Fibroblast of skin of left quadriceps (primary cell): Measurements from ENCODE around the gene DAZAP2.

Source experiments
- DNase-seq, 2 experiments: peaks; one replicate each; pipeline ENCODE4 v3.0.0-alpha.2; 2013; ENCODE audit warnings: low read depth in 2 of 2

Gene DAZAP2

DNA sequence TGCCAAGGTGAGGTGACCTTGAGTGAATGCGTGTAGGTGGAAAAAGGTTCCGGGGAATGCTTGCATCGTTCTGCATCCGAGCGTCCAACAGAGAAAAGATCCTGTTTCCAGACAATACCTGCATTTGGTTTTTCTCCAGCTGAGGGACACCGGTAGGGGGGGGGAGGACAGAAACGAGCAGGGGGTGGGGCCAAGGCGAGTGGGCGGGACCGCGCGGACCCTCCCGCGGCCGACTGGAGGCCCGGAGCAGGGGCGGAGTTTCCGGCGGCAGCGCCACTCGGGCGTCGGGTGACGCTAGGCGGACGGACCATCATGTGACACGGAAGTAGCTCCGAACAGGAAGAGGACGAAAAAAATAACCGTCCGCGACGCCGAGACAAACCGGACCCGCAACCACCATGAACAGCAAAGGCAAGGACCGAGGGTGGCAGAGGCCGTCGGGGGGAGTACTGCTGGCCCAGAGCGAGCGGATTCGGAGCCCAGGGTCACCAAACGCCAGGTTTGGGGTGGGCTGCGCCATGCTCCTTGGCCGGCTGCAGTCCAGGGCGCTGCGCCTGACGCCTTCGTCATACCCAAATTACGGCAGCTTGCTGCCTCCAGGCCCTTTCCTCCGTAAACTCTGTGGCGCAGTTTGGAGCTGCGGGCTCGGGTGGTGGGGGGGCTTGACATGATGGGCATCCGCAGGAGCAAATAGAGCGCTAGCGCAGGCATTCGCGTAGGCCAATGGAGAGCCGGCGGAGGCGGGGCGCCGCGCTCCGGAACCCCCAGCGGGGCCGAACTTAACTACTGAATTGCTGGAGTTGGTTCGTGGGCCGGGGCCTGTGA is at the start of gene DAZAP2:
TSS of gene DAZAP2 (plus strand) at position 317 of the 825 bp plus-strand sequence. CDS start at position 399, 82 bp downstream.
- DNase-seq, result peak; percentile 88

DNA sequence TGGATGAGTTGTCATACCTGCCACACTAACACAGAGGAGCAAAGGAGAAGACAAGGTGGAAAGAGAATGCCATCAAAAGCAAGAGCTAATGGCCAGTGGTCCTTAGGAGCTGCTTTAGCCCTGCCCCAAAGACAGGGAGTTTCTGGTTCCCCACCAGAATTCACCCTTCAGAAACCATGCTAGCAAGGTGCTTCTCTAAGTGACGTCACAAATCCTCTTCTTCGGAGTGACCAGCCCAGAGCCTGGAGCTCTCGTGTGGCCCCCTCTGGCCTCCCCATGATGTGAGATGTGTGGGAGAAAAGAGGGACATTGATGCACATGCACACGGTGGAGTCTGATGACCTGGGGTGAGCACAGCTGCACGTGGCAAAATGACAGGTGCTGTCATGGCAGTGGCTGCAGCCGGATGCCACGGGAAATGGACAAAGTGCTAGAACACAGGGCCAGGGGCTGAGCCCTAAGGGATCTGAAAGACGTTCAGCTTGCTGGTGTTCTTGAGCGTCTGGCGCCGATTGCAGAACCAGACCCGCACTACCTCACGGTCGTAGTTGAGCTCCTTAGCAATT is 48.8 kb upstream of the DAZAP2 start:
- no peak for DNase-seq

GRCh38 chr12:51190820-51191219 is 47.8 kb upstream of the DAZAP2 start:
- no peak for DNase-seq

DNA sequence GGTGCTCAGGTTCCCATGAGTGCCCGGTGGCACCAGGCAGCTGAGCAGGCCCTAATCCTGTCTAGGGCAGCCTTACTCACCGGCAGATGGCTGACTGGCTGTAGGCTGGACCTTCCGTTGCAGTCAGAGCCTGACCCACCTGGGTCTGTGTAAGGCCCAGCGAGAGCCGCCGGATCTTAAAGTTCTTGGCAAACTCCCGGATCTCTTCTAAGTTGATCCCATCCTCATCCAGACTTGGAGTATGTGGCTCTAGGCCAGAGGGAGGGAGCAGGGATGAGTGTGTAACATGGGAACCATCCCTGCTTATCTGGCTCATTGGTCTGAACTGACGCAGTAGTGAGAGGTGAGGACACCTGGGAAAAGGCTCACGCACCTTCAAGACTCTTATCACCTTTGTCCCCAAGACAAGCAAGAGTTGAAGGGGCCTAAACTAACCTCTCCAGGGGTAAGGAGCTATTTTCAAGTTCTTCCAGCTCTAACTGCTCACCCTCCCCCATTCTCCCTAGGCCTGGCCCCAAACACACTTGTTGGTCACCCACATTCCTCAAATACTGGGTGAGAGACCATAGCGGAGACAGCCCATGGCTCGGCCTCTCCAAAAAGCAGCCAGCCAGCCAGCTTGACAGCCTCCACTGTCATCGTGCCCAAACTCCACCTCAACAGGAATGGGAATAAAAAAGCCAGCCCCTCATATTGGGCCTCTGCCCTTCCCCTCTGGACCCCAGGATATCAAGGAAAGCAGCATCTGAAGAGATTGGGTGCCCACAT is 46.9 kb upstream of the DAZAP2 start:
- DNase-seq, result no peak

- DNase-seq, result no peak
Measured at GRCh38 chr12:51192284-51192671, 46.3 kb upstream of the DAZAP2 start.

DNA sequence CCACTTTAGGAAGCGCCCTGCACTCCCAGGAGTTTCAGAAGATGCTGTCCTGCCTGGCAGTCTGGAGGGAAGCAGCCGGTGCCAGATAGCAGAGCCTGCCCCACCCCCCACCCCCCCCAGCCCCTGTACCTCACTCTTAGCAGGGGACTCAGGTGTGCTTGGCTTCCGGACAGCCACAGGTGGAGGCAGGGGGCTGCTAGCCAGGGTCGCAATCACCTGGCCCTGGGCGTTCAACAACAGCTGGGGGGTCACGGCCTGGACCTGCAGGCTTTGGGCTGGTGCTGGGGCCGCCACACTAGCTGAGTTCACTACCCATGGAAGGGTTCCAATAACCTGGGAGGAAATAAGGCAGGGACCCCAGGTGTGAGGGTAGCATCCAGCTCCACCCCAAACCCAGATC is 42.8 kb upstream of the DAZAP2 start:
- DNase-seq, result no peak

DNA sequence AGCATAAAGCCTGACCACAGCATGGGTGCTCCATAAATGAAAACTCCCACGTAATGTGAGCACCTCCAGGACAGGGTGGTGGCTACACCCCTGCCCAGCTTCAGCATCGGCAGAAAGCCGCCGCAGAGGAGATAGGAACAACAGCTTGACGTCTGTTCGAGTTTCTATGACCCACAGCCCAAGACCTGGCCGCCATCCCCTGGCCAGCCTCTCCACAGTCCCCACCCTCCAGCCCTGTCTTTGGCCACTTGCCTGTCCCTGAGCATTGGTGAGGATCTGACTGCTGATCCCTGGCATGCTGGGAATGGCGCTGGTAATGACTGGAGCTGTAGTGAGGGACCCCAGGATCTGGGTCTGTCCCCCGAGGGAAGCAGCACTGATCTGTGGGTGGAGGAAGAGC is 42.1 kb upstream of the DAZAP2 start:
- no peak for DNase-seq

GRCh38 chr12:51197736-51198567 is 40.7 kb upstream of the DAZAP2 start:
- DNase-seq, result no peak

GRCh38 chr12:51198568-51199365 is 39.9 kb upstream of the DAZAP2 start:
- DNase-seq, result no peak

DNA sequence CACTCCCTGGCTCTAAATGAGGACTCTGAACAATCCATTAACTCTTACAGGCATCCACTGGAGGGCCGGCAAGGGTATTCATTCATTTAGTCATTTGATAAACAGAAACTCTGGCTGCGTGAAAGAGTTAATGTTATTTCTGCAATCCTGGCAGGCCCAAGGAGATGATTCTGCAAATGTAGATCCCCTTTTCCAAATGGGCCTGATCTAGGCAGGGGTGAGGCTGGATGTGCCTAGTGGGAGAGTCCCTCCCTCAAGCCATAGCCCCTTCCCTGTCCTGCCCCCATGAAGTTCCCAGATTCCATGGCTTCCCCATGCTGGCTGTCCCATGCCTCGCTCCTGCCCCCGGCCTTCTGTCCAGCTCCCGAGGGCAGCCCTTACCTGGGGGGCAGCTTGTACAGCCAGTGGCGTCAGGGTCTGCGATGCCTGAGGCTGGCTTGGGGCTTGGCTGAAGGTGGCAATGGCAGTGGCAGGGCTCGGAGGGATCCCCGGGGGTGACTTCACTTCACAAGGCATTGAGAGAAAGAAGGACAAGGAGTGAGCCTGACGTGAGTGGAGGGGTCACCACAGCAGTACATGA is 39.2 kb upstream of the DAZAP2 start:
- no peak for DNase-seq

GRCh38 chr12:51200156-51200555 is 38.5 kb upstream of the DAZAP2 start:
- DNase-seq, result no peak

- DNase-seq, result no peak
Measured at GRCh38 chr12:51200806-51201205, 37.8 kb upstream of the DAZAP2 start.

DNA sequence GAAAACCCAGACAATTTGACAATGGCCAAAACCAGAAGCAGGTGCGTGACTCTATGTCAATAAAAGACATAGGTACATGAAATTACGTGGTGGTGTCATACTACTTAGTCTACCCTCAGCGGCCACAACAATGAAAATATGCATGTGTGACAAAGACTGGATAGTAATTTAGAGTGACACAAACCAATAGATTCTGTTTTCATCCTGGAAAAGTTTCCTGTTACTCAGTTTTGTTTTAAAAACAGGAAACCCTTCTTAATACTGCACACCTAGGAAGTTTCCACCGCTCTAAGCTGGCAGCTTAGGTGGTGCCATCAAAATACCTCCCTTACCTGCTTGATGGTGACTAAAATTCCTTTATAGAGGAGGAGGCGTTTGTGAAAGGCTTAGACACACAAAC is 35.9 kb upstream of the DAZAP2 start:
- no peak for DNase-seq

- no peak for DNase-seq
Measured at GRCh38 chr12:51205350-51205749, 33.3 kb upstream of the DAZAP2 start.

- no peak for DNase-seq
Measured at GRCh38 chr12:51208016-51208660, 30.5 kb upstream of the DAZAP2 start.

GRCh38 chr12:51209259-51209658 is 29.4 kb upstream of the DAZAP2 start:
- no peak for DNase-seq

DNA sequence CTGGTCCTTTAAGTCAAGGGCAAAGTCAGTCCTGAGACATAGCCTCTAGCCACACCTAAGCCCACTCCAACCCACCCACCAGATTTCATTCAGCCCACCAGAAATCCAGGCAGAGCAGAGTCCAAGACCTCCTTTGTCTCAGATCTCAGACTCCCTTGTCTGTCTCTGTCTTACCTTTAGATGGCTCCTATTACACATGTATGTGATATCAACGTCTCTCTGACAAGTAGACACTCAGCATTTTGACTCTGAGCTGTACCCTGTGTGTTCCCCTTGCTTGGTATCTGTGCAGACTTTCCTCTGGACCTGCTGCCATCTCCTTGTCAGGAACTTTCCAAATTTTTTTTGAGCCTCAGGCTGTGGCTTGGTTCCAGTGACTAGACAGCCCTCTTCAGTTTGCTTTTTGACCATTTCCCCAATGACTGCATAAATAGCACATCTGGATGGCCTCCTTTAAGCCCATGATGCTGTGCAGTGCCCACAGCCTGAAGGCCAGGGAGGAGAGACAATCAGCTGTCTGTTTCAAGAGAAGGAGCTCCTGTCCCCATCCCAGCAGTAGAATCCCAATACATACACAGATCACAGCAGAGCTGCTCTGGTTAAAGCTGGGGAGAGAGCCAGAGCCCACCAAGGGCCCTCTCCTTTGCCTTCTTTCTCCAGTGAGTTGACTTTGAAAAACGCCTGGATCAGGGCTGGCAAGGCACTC is 27.8 kb upstream of the DAZAP2 start:
- no peak for DNase-seq

GRCh38 chr12:51214895-51215294 is 23.7 kb upstream of the DAZAP2 start:
- DNase-seq, result no peak

GRCh38 chr12:51216642-51217041 is 22.0 kb upstream of the DAZAP2 start:
- DNase-seq, result no peak
